HL-60 (cell line): ENCODE results near the gene ZNF598.

Experiments used
- DNase-seq, 2 experiments: peaks; one replicate each; pipeline ENCODE4 v3.0.0-alpha.2; 2010 to 2020; ENCODE audit warnings: low read depth in 1 of 2, low spot score in 1 of 2
- H3K27ac ChIP-seq: fragments of 250-450 bp; sonication (Bioruptor Pico); replicated peaks from 2 replicates; pipeline ENCODE4 v1.5.1; 2020; ENCODE audit warnings: mild to moderate bottlenecking, moderate library complexity
- H3K27me3 ChIP-seq: fragments of 250-450 bp; sonication (Bioruptor Pico); 2 replicates; pipeline ENCODE4 v1.5.1; 2021; ENCODE audit warnings: mild to moderate bottlenecking, moderate library complexity; ENCODE audit not compliant: insufficient read depth, poor library complexity, severe bottlenecking
- H3K4me3 ChIP-seq: replicated peaks from 2 replicates; pipeline ENCODE4 v1.5.1; 2011; ENCODE audit warnings: mild to moderate bottlenecking, control low read depth, low read length; ENCODE audit not compliant: insufficient read depth
- CTCF ChIP-seq: IDR thresholded peaks from one replicate; pipeline ENCODE4 v1.5.1; 2011; ENCODE audit warnings: low read length, control low read depth, inconsistent platforms; ENCODE audit not compliant: insufficient read depth
- GABPA ChIP-seq: IDR thresholded peaks from 2 replicates; pipeline ENCODE4 v1.6.1; 2012; ENCODE audit warnings: low read depth
- POLR2AphosphoS5 ChIP-seq: IDR thresholded peaks from 2 replicates; pipeline ENCODE4 v1.6.1; 2012; ENCODE audit warnings: low read depth
- REST ChIP-seq: IDR thresholded peaks from 2 replicates; pipeline ENCODE4 v1.6.1; 2012; ENCODE audit warnings: low read depth; ENCODE audit not compliant: insufficient replicate concordance
- SPI1 ChIP-seq: IDR thresholded peaks from 2 replicates; pipeline ENCODE4 v1.6.1; 2012; ENCODE audit warnings: low read depth, mild to moderate bottlenecking, borderline replicate concordance

ZNF598 gene

DNA sequence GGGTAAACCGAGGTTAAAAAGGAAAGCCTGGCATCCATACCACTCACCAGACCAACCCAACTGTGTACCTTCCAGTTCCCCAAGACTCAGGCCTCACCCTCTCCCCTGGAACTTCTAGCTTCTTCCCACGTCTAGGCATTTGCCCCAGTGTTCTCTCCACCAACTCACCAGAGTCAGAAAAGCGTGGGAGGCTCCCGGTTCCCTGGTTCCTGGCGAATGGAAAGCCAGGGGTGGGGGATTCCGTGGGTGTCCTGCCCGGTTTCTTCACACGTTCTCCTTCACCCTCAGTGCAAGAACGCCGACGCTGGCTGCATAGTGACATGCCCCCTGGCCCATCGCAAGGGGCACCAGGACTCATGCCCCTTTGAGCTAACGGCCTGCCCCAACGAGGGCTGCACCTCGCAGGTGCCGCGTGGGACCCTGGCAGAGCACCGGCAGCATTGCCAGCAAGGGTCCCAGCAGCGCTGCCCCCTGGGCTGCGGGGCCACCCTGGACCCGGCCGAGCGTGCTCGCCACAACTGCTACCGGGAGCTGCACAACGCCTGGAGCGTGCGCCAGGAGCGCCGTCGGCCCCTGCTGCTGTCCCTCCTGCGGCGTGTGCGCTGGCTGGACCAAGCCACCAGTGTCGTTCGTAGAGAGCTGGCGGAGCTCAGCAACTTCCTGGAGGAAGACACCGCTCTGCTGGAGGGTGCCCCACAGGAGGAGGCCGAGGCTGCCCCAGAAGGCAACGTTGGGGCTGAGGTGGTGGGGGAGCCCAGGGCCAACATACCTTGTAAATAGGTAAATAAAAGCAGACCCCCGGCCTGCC lies 41.3 kb downstream of the ZNF598 start:
- H3K27me3 ChIP-seq: no peaks in the 10 kb centered on the region
- no peak for DNase-seq
- H3K27ac ChIP-seq: no peak overlapping the region
- H3K4me3 ChIP-seq: no peak overlapping the region
- TF ChIP-seq SPI1 (no peak), GABPA (no peak), REST (no peak)

- Histone ChIP-seq H3K4me3 (peak within 1 kb of the TSS; percentile 91), H3K27ac (peak within 1 kb of the TSS; percentile 94), H3K27me3 (no peaks in the 10 kb centered on the region)
- no peak for DNase-seq
- TF ChIP-seq CTCF (no peak), POLR2AphosphoS5 (no peak), SPI1 (no peak), GABPA (no peak), REST (no peak)
These were observed 43.2 kb downstream of the ZNF598 start, which contains the start of gene RNF151 for GRCh38 chr16:1966460-1966859. Gene RNF151, plus strand, starts transcription at chr16:1966856. Its CDS starts 26 bp downstream, at chr16:1966882.

DNA sequence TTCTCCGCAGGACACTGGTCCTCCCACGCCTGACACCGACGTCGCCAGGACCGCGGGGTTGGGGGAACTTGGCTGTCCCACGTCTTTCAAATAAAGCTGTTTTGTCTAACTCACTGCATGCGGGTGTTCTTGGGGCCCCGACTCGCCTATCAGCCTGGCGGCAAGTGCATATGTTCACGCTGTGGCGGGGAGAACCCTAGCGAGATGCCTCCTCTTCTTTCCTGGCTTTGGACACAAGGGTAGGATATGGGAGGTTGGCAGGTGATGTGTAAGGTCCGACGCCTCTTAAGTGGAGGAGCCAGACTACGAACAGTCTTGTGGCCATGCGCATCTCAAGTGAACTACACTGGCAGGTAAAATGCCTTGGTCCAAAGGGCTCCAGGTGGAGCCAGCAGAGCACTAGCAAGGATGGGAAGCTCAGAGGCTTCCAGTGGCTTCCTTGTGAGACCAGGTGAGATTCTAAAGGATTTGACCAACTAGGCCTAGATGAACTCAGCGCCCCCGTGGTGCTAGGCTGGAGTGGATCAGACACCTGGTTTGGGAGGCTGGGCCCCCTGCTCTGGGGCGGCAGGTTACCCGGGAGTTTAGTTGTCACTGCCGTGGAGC lies 44.1 kb downstream of the ZNF598 start:
- peak overlapping the region; percentile 94 for H3K27ac ChIP-seq
- TF ChIP-seq GABPA: no peak
- peak overlapping the region; percentile 91 for H3K4me3 ChIP-seq
- no peaks in the 10 kb centered on the region for H3K27me3 ChIP-seq
- DNase-seq: no peak

GRCh38 chr16:1964506-1965395 lies 44.9 kb downstream of the ZNF598 start, which contains the start of gene RPS2:
Gene RPS2, minus strand, starts transcription at chr16:1964826. Its CDS starts 201 bp downstream, at chr16:1964625.
- Histone ChIP-seq H3K27ac (peak within 1 kb of the TSS; percentile 94), H3K4me3 (peak within 1 kb of the TSS; percentile 91), H3K27me3 (no peaks in the 10 kb centered on the region)
- DNase-seq: peak; percentile 98 to 99
- TF ChIP-seq CTCF: no peak
- peak; percentile 85 for TF ChIP-seq REST
- peak; percentile 99 for TF ChIP-seq POLR2AphosphoS5
- no peak for TF ChIP-seq SPI1
